ENCODE measurements around the gene PMEPA1. TPM values are rescaled to one million over a fixed set of nuclear protein-coding genes. Genes with fewer than 3 reads are reported as not detected.

Gene PMEPA1
- total RNA-seq, 1 donor from 2014 or later, result 49.4 TPM

DNA sequence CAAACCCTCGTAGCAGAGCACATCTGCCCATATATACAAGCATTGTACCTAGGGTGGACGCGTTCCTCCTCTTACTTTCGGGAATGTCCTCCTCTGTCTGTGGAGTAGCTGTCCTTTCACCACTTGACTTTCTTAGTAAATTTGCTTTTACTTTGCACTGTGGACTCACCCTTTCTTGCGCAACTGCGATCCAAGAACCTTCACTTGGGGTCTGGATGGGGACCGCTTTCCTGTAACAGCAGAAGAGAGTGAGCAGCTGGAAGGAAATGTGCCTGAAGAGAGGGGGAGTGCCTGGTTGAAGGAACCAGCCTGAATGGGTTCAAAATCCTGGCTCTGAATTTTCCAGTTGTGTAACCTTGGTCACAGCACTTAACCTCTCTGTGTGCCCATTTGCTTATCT, 40.1 kb upstream of the PMEPA1 start:
- no peak overlapping the region for H3K4me3 Mint-ChIP-seq (ENCODE audit: unreplicated experiment)
- Histone ChIP-seq H3K4me1 (ENCODE audit: insufficient read depth, low read length) (peaks cover 20% of the 10 kb centered on the region), H3K27ac (ENCODE audit: low read depth, low read length) (no peak overlapping the region), H3K9ac (ENCODE audit: low read length) (no peak overlapping the region), H3K36me3 (ENCODE audit: insufficient read depth, low read length) (no peaks in the 10 kb centered on the region), H3K4me2 (ENCODE audit: low read length) (no peak overlapping the region), H4K20me1 (ENCODE audit: insufficient read depth, low read length) (no peaks in the 10 kb centered on the region), H3K9me3 (ENCODE audit: insufficient read depth, low read depth, low read length) (peaks cover 3% of the 10 kb centered on the region), H3K27me3 (ENCODE audit: insufficient read depth, low read length) (peaks cover 4% of the 10 kb centered on the region), H2AFZ (ENCODE audit: low read depth, low read length) (no peak overlapping the region), H3K4me3 (ENCODE audit: insufficient read depth, low read depth, low read length) (no peak overlapping the region), H3K79me2 (ENCODE audit: insufficient read depth, low read length) (no peaks in the 10 kb centered on the region)
- peaks cover 6% of the 10 kb centered on the region for H3K9me3 Mint-ChIP-seq (ENCODE audit: unreplicated experiment)
- H3K36me3 Mint-ChIP-seq (ENCODE audit: low read depth, unreplicated experiment), result peaks cover 3% of the 10 kb centered on the region
- peaks cover 5% of the 10 kb centered on the region for H3K27me3 Mint-ChIP-seq (ENCODE audit: low read depth, unreplicated experiment)
- FAIRE-seq, result no peak
- H3K4me1 Mint-ChIP-seq (ENCODE audit: low read depth, unreplicated experiment), result peaks cover 11% of the 10 kb centered on the region
- no peak for DNase-seq (ENCODE audit: low read depth)
- TF ChIP-seq EZH2 (IDR thresholded peaks at IDR 0.05; ENCODE audit: insufficient read depth, low read length), result no peak
- TF ChIP-seq, protein P1, sequence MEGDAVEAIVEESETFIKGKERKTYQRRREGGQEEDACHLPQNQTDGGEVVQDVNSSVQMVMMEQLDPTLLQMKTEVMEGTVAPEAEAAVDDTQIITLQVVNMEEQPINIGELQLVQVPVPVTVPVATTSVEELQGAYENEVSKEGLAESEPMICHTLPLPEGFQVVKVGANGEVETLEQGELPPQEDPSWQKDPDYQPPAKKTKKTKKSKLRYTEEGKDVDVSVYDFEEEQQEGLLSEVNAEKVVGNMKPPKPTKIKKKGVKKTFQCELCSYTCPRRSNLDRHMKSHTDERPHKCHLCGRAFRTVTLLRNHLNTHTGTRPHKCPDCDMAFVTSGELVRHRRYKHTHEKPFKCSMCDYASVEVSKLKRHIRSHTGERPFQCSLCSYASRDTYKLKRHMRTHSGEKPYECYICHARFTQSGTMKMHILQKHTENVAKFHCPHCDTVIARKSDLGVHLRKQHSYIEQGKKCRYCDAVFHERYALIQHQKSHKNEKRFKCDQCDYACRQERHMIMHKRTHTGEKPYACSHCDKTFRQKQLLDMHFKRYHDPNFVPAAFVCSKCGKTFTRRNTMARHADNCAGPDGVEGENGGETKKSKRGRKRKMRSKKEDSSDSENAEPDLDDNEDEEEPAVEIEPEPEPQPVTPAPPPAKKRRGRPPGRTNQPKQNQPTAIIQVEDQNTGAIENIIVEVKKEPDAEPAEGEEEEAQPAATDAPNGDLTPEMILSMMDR (IDR thresholded peaks at IDR 0.05; ENCODE audit: insufficient read depth, low read depth, low read length), result no peak
- no peak overlapping the region for H3K27ac Mint-ChIP-seq (ENCODE audit: unreplicated experiment)

DNA sequence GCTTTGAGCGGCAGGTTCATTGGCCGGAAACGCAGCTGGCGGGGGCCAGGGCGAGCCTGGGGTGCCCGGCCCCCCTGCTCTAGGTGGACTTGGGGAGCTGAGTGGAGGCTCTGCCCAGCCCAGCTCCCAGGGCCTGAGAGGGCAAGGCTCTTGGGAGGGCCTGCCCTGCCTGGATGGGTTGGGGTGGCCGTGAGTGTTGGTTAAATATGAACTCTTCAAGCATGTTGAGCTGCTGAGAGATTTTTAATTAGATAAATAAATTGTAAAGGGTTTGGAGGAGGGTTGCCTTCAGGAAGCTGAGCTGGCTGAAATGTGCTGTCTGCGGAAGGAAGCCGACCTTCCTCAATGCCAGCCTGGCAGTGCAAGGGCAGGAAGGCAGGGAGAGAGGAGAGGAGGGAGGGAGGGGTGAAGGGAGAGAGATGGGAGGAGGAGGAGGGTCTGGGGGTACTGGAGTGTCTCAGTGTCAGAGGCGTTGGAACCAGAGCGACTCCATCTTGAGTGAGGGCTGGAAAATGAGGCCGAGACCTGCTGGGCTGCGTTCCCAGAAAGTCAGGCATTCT, 39.4 kb upstream of the PMEPA1 start:
- H3K27ac Mint-ChIP-seq (ENCODE audit: unreplicated experiment), result peak overlapping the region; percentile 72
- Histone ChIP-seq H3K4me1 (ENCODE audit: insufficient read depth, low read length) (peaks cover 20% of the 10 kb centered on the region), H2AFZ (ENCODE audit: low read depth, low read length) (peak overlapping the region; percentile 65), H3K4me2 (ENCODE audit: low read length) (peak overlapping the region; percentile 89), H3K9ac (ENCODE audit: low read length) (peak overlapping the region; percentile 45), H3K9me3 (ENCODE audit: insufficient read depth, low read depth, low read length) (peaks cover 3% of the 10 kb centered on the region), H4K20me1 (ENCODE audit: insufficient read depth, low read length) (no peaks in the 10 kb centered on the region), H3K36me3 (ENCODE audit: insufficient read depth, low read length) (no peaks in the 10 kb centered on the region), H3K27me3 (ENCODE audit: insufficient read depth, low read length) (peaks cover 4% of the 10 kb centered on the region), H3K27ac (ENCODE audit: low read depth, low read length) (no peak overlapping the region), H3K4me3 (ENCODE audit: insufficient read depth, low read depth, low read length) (peak overlapping the region; percentile 52), H3K79me2 (ENCODE audit: insufficient read depth, low read length) (no peaks in the 10 kb centered on the region)
- H3K4me1 Mint-ChIP-seq (ENCODE audit: low read depth, unreplicated experiment), result peaks cover 11% of the 10 kb centered on the region
- DNase-seq (ENCODE audit: low read depth), result no peak
- H3K9me3 Mint-ChIP-seq (ENCODE audit: unreplicated experiment), result peaks cover 6% of the 10 kb centered on the region
- no peak overlapping the region for H3K4me3 Mint-ChIP-seq (ENCODE audit: unreplicated experiment)
- peaks cover 3% of the 10 kb centered on the region for H3K27me3 Mint-ChIP-seq (ENCODE audit: low read depth, unreplicated experiment)
- no peak for TF ChIP-seq EZH2 (IDR thresholded peaks at IDR 0.05; ENCODE audit: insufficient read depth, low read length)
- TF ChIP-seq, protein P1 (IDR thresholded peaks at IDR 0.05; ENCODE audit: insufficient read depth, low read depth, low read length), result no peak
- no peak for FAIRE-seq
- H3K36me3 Mint-ChIP-seq (ENCODE audit: low read depth, unreplicated experiment), result peaks cover 3% of the 10 kb centered on the region

DNA sequence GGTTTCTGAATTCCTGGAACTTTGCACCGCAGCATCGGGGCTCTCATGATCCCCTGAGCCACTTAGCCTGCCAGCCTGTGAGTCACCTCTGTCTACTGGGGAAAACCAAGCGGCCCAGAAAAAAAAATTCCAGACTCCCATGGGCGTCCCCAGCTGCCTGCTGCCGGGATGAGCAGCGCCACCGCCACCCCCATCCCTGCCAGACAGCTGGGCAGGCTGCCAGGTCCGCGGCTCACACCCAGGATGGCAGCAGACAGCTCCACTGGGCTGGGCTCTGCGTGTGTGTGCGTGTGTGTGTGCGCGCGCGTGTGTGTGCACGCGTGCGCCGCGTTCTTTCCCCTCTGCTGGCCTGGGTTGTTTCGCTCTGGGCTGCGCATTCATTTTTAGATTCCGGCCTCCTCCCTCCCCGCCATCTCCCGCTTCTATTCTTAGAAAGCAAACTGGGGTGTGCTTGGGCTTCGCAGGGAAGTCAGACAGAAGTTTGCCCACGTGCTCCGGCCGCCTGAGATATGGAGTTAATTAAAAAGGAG, 38.9 kb upstream of the PMEPA1 start:
- Histone ChIP-seq H2AFZ (ENCODE audit: low read depth, low read length) (peak overlapping the region; percentile 65), H3K27me3 (ENCODE audit: insufficient read depth, low read length) (peaks cover 4% of the 10 kb centered on the region), H3K4me1 (ENCODE audit: insufficient read depth, low read length) (peaks cover 20% of the 10 kb centered on the region), H3K4me3 (ENCODE audit: insufficient read depth, low read depth, low read length) (peak overlapping the region; percentile 52), H3K9ac (ENCODE audit: low read length) (peak overlapping the region; percentile 45), H3K27ac (ENCODE audit: low read depth, low read length) (peak overlapping the region; percentile 32), H3K36me3 (ENCODE audit: insufficient read depth, low read length) (no peaks in the 10 kb centered on the region), H3K9me3 (ENCODE audit: insufficient read depth, low read depth, low read length) (peaks cover 3% of the 10 kb centered on the region), H3K4me2 (ENCODE audit: low read length) (peak overlapping the region; percentile 89), H4K20me1 (ENCODE audit: insufficient read depth, low read length) (no peaks in the 10 kb centered on the region), H3K79me2 (ENCODE audit: insufficient read depth, low read length) (no peaks in the 10 kb centered on the region)
- peaks cover 6% of the 10 kb centered on the region for H3K9me3 Mint-ChIP-seq (ENCODE audit: unreplicated experiment)
- peak overlapping the region; percentile 98 for H3K27ac Mint-ChIP-seq (ENCODE audit: unreplicated experiment)
- TF ChIP-seq, protein P1 (IDR thresholded peaks at IDR 0.05; ENCODE audit: insufficient read depth, low read depth, low read length), result no peak
- no peak for TF ChIP-seq EZH2 (IDR thresholded peaks at IDR 0.05; ENCODE audit: insufficient read depth, low read length)
- H3K4me3 Mint-ChIP-seq (ENCODE audit: unreplicated experiment), result peak overlapping the region; percentile 20
- H3K4me1 Mint-ChIP-seq (ENCODE audit: low read depth, unreplicated experiment), result peaks cover 11% of the 10 kb centered on the region
- H3K36me3 Mint-ChIP-seq (ENCODE audit: low read depth, unreplicated experiment), result peaks cover 3% of the 10 kb centered on the region
- peaks cover 3% of the 10 kb centered on the region for H3K27me3 Mint-ChIP-seq (ENCODE audit: low read depth, unreplicated experiment)
- DNase-seq (ENCODE audit: low read depth) (peak; percentile 80), FAIRE-seq (no peak)
